Stromal cell of bone marrow (primary cell): ENCODE results near the gene RNASEL.
A peak's percentile ranks its signal among the peaks of the same experiment; 100 is the strongest.
"Not testable (repeated sequence)": the region's sequence is repeated elsewhere in the genome, so short reads cannot be mapped to it uniquely, and the experiment has no call there.

Experiments used
- DNase-seq: peaks from one replicate; pipeline ENCODE4 v3.0.0-alpha.2; 2012; ENCODE audit warnings: low read depth

RNASEL gene, protein sequence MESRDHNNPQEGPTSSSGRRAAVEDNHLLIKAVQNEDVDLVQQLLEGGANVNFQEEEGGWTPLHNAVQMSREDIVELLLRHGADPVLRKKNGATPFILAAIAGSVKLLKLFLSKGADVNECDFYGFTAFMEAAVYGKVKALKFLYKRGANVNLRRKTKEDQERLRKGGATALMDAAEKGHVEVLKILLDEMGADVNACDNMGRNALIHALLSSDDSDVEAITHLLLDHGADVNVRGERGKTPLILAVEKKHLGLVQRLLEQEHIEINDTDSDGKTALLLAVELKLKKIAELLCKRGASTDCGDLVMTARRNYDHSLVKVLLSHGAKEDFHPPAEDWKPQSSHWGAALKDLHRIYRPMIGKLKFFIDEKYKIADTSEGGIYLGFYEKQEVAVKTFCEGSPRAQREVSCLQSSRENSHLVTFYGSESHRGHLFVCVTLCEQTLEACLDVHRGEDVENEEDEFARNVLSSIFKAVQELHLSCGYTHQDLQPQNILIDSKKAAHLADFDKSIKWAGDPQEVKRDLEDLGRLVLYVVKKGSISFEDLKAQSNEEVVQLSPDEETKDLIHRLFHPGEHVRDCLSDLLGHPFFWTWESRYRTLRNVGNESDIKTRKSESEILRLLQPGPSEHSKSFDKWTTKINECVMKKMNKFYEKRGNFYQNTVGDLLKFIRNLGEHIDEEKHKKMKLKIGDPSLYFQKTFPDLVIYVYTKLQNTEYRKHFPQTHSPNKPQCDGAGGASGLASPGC

DNA sequence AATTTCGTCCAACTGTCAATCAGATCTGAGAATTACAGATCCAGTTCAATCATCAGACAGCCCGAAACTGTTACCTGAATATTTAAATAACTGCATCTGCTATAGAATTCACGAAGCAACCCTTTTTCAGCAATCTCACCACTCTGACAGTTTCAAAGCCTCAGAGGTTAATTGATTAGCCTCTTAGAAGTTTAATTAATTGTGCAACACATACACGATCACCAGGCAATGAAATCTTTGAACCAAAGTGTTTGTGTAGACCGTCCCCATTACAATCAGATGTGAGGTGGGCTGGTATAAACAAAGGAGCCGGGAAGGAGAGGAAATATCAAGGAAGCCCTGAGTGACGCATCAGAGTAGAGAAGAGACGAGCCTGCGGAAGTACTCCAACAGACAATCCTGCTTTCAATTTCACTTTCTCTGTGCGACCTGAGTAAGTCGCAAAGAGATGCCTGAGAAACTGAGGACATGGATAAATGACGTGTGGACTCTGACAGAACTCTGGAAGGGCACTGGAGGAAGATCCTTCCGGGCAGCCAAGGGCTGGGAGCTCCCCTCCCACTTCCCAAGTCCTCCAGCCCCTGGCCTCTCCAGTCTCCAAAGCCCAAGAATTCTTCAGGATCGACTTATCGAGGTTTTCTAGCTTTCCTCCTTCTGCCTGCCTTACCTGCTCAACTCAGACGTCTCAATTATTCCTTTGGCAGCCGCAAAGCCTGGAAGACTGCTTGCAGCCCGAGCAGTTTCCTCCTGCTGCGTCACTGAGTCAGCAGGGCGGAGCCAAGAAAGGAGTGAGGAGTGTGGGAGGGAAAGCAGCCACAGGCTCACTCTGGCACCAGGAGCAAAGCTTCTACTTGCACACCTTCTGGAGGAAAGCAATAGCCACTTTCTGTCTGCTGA is at the start of gene RNASEL:
TSS of gene RNASEL (minus strand) at position 757 of the 897 bp plus-strand sequence. CDS start 2,450 bp downstream, outside the sequence.
- DNase-seq: peak; percentile 61

DNA sequence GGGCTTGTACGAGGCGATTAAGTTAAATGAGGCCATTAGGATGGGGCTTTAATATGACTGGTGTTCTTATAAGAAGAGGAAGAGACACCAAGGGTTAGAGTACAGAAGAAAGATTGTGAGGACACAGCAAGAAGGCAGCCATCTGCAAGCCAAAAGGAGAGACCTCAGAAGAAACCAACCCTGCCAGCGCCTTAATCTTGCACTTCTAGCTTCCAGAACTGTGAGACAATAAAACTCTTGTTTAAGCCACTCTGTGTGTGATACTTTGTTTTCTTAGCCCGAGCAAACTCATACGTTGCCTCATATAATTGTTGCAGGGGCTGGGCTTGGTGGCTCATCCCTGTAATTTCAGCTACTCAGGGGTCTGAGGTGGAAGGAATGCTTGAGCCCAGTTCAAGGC is 48.7 kb upstream of the RNASEL start:
- DNase-seq: no peak

DNA sequence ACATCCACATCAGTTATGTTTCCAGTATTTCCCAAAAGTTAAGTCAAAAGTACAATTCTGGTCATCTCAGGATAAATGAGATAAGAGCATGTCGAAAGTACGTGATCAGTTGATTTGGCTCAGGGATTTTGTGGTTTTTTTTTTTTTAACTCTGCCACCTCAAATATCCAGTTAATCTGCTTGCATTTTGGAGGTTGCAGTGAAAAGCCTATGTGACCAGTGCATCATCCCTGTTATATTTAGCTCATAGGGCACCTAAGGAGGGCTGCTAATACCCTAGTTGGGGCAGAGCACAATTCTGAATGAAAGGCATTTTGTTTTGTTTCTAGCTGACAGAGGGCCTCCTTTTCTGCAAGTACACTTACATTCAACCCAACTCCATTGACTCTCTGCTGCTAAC is 46.8 kb upstream of the RNASEL start:
- no peak for DNase-seq

DNA sequence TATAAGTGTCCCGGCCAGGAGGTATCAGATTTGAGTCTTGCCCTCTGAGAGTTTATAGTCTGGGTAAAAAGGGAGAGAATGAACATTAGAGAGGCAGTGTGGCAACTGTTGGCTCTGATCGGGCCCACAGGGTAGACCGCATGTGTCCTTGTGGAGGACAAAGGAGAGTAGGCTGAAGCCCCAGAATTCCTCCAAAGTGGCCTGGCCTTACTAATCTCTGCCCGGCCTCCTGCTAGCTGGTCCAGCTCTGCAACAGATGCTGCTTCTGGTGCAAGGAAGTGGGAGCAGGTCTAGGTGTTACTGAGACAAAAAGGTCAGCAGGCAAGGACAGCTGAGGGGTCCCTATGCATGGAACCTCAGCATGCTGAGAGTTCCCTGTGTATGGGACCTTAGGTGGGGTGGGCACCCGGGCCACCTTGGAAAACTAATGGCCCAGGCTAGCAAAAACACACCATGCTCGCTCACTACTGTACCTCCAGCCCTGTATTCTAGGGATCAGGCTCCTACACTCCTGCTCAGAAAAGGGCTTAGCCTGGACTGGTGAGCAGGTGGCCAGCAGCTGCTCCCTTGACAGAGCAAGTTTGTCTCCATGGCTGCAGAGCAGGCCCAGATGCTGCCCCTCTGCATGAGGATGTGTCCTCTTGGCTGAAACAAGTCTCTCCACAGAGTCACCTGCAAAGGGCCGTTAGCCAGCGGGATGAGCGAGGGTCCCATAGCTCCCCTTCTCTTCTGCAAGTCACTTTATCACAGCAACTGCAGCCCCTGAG is 45.4 kb upstream of the RNASEL start:
- no peak for DNase-seq

DNA sequence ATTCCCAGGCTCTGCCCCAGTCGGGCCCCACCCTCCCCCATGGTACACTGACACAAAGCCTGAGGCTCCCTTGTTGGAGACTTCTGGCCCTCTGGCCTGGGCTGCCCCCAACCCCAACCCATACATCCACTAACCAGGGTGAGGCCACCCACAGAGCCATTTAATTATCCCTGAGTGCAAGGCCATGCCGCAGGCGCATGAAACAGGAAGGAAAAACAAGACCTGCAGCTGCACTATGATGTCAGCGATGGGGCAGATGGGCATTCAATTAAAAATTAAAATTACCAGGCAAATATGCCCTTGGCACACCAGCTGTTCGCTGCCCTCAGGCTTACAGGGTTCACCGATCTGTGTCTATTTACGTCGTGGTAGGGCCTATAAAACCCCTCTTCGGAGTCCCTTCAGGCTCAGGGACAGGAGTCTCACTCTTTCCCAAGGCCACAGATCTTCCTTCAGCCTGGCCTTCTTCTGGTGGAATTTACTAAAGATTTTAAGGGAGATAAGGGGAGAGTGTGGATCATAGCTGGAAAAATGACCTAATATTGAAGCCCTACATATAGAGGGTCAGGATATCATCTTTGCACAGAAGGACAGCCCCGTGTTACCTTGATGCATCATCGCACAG is 44.7 kb upstream of the RNASEL start:
- no peak for DNase-seq

DNA sequence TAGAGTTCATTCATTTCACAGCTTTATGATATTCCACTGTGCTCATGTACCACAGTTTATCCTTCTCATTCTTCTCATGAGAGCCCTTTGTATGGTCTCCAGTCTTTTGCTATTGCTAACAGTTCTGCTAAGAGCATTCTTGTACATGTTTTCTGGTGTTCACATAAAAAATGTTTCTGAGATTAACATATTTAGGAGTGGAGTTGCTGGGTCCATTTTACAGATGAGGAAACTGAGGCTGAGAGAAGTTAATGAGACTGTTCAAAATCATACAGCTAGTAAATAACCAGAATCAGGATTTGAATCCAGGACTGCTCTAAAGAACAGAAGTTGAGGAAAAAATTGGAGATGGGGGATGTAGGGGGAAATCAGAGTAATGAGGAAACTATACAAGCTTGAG is 44.0 kb upstream of the RNASEL start:
- DNase-seq: no peak

DNA sequence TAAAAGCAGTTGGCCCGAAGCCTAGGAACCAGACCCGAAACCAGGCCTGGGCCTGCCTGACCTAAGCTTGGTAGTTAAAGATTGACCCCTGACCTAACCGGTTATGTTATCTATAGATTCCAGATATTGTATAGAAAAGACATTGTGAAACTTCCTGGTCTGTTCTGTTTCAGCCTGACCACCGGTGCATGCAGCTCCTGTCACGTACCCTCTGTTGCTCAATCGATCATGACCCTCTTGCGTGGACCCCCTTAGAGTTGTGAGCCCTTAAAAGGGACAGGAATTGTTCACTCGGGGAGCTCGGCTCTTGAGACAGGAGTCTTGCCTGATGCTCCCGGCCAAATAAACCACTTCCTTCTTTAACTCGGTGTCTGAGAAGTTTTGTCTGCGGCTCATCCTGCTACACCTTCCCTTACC is 43.4 kb upstream of the RNASEL start:
- not testable (repeated sequence) for DNase-seq

DNA sequence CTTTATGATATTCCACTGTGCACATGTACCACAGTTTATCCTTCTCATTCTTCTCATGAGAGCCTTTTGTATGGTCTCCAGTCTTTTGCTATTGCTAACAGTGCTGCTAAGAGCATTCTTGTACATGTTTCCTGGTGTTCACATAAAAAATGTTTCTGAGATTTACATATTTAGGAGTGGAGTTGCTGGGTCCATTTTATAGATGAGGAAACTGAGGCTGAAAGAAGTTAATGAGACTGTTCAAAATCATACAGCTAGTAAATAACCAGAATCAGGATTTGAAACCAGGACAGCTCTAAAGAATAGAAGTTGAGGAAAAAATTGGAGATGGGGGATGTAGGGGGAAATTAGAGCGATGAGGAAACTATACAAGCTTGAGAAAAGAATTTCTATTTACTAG is 42.9 kb upstream of the RNASEL start:
- no peak for DNase-seq

DNA sequence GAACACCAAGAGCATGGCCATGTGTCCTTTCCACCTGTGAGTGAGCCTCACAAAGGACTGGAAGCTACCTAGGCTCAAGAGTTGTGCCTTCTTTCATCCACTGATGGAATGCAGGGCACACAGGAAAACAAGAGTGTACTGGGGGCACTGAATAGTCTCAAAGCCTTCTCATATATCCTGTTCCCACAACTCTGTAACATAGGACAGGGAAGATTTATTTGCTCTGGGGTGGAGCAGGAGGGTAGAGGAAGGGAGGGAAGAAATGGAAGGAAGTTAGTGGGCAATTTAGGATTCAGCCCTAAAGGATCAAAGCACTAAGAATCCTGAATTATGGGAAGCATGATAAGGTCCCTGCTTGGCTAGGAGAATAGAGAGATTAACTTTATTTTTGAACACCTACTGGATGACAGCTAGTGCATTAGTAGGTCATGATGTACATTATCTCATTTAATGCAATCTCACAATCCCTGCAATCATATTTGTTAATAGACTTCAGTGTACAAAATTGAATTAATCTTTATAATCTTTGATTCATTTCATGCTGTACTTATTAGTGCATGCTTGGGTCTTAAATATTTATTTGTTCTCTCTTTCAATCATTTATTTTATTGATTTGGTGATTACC is 42.1 kb upstream of the RNASEL start:
- DNase-seq: no peak

DNA sequence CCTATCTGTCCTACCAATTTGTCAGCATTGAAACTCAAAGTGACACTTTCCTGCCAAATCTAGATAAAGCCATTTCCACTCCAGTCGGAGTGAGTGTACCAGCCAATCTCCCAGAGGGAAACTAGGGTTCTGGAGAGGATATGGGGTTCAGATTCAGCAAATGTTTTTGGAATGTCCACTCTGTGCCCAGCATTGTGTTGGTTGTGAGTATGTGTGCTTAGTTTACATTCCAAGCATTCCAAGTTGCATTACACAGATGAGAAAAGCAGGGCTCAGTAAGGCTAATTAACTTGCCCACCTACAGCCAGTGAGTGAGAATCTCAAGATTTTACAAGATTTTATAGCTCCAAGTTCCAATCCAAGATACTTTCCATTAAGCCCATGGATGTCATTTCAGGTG is 41.5 kb upstream of the RNASEL start:
- DNase-seq: no peak

DNA sequence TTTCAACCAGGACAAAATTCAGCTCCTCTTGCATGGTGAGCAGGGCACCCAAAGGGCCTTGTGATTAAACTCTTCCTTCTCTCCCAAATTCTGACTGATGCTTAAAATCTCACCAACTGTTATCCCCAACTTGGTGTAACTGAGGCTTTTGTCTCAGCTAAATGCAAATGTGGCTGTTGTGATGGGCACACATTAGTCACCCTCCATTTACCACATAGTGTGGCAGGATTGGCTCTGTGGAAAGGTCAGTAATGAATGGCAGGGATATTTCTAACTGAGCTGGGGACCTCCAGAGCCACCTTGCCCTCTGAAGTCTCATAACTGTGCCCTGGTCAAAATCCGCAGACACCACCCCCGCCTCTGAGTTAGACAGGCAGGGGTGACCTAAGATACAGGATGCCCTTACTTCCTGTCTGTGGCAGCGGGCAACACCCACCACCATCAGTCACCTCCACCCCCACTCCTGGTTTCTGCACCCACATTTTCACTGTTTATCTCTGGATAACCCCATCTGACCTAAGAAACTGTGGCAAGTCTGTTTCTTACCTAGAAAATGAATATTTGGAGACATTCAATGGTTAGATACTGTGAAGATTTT is 40.5 kb upstream of the RNASEL start:
- DNase-seq: no peak

DNA sequence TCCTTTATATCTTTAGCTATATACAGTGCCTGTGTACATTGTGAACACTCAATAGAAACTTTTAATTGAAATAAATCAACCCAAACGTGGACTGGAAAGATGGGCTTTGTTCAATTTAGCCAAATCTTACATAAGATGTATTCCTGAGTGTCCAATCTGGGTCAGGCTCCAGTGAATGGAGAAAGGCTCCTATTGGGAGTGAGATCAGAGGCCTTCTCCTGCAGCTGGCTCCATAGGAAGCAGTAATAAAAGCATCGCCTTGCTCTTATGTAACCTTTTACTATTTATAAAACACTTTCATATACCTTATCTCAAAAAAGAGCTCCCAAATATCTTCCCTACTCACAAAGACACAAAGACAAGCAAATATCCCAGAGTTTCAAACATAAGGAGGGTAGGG is 40.0 kb upstream of the RNASEL start:
- DNase-seq: no peak

DNA sequence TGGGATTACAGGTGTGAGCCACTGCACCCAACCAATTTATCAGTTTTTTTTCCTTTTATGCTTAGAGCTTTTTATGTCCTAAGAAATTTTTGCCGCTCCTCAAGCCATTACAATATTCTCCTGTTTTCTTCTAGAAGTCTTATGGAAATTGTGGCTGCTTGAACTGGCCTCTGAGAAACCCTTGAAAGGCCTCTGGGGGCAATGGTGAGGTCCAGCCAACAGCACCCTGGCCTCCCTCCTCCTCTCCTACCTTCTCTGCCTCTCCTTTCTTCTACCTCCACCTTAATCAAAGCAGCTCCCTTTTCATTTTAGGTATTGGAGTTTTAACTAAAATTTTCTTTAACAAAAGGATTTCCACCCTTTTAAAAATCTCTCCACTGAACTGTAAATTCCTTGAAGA is 39.6 kb upstream of the RNASEL start:
- no peak for DNase-seq

DNA sequence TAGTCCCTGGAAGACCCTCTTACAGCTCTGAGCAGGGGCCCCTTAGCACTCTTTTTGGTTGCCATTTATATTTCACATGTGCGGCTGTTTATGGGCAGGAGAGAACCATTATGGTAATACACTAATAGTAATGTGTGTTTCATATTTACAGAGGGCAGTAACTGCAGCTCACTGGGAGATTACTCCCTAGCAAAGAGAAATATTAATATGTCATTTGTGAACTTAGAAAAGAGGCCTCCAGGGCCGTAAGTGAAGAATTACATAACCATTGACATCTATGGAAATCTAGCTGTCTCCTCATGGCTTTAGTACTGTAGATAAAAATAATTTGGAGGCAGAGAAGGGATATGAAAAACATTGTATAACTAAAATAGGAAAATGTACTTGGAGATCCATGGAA is 38.6 kb upstream of the RNASEL start:
- DNase-seq: no peak

DNA sequence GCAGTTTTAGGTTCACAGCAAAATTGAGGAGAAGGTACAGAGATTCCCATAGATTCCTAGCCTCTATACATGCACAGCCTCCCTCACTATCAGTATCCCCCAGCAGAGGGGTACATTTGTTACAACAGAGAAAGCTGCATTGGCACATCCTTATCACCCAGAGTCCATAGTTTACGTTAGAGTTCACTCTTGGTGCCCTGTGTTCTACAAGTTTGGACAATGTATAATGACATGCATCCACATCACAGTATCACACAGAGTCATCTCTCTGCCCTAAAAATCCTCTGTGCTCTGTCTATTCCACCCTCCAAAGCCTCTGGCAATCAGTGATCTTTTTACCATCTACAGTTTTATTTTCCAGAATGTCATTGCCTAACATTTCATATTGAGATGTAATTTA is 37.5 kb upstream of the RNASEL start:
- DNase-seq: no peak

DNA sequence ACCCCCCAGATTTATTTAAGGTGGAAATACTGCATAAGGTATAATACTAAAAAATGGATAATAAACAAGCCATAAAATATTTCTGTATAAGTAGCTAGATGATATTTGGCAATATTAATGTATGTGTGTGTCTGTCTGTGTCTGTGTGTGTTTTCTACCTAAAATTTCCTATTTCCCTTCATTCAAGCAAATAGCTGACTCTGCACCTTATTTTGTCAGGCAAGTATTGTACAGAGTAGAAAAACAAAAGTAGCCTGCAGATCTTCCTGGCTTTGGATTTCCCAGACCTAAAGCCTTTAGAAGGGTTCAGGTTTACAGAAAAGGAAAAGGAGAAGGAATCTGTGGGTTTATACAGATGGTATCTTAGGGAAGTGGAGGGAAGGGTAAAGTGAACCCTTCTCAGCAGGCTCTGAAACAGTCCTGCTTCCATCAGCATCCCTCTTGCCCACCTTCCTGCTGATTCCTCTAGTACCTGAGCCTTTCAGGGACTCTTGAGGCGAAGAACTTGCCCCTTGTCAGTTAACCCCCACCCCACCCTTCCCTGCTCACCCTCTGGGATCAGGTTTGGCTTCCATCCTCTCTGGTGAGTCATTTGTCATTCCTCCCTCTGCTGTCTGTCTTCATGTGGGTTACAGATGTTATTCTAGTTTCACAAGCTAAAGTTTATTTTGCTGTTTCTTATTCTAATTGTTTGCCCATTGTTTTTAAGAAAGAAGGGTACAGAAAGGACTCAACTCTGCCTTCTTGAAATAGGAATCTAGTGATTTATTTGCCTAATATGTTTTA is 36.9 kb upstream of the RNASEL start:
- no peak for DNase-seq

DNA sequence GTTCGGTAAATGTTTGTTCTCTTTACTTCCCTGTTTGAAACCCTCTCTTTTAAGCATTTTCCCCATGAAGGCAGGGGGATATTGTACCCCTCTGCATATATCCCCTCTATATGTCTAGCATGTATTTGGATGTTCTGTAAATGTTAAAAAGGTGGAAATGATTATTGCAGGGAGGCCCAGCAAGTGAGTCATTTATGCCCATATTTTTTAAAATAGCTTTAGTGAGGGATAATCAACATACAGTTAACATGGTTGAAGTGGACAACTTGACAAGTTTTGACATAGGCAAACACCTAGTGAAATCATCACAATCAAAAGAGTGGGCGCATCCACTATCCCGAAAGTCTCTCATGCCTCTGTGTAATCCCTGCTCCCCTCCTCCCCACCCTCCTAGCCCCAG is 36.0 kb upstream of the RNASEL start:
- DNase-seq: no peak

DNA sequence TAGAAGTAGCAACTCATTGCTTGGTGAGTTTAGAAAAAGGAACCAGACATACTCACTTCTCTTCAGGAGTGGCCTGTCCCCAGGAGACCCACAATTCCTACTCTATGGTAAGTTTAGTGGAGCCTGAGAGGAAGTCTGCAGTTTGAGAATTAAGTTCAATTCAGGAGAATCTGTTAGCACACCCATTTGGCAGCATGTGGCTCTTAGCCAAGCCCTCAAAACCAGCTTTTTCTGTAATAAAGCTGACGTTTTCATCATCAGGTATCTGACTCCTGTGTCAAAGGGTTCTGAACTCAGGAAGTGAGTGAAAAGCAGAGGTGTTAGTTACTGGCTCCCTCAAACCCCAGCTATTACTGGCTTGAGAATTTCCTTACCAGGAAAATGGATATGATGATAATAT is 35.5 kb upstream of the RNASEL start:
- DNase-seq: no peak

DNA sequence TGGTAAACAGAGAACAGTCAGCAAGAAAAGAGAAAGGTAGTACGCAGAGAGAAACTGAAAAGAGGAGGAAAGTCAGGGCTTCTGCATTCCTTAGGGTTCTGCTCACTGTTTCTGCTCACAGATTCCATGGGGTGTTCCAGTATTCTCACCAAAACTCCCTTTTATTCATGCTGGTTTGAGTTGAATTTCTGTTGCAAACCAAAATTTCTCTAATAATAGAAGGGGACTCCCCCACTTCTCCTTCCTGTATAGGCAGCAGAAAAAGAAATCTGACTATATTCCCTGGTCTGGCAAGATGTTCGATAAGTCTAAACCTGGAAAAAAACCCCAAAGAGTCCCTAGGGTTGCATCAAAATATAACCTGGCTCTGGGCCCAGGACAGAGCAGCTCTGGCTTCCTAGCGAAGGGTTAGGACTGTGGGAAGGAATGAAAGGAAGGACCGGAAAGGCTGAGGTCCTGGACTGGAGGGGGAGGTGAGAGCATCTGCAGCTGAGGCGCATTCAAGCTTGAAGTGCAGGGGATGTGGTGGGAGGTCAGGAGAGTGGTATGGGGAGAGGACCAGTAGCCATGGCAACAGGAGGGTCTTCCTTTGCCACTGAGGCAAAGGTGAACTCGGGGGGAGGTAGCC is 34.0 kb upstream of the RNASEL start:
- no peak for DNase-seq
